Stimulated activated CD8-positive, alpha-beta memory T cell treated with anti-CD3 and anti-CD28 coated beads, Interleukin-12 subunit alpha, Interleukin-12 subunit beta, amount 100 ng/mL, for 24 hours (primary cell): ENCODE measurements around the gene SGPP1.
"Not testable (repeated sequence)": the region's sequence is repeated elsewhere in the genome, so short reads cannot be mapped to it uniquely, and the experiment has no call there.

Source experiments
- DNase-seq: peaks from one replicate; pipeline ENCODE4 v3.0.0-alpha.2; 2020; ENCODE audit errors: extremely low read depth

The SGPP1 gene

GRCh38 chr14:63725786-63726460, 1.9 kb downstream of the SGPP1 start:
- DNase-seq = no peak

DNA sequence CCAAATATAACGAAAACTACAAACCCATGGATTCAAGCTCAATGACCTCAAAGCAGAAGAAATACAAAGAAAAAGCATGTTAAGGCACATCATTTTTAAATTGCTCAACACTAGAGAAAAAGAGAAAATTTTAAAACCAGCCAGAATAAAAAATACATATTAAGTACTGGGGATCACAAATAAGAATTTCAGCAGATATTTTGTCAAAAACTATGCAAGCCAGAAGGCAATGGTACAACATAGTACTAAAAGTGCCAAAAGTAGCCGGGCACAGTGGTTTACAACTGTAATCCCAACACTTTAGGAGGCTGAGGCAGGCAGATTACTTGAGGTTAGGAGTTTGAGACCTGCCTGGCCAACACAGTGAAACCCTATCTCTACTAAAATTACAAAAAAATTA, 10.2 kb downstream of the SGPP1 start:
- no peak for DNase-seq

- no peak for DNase-seq
These were observed 12.5 kb downstream of the SGPP1 start for GRCh38 chr14:63715360-63715759.

DNA sequence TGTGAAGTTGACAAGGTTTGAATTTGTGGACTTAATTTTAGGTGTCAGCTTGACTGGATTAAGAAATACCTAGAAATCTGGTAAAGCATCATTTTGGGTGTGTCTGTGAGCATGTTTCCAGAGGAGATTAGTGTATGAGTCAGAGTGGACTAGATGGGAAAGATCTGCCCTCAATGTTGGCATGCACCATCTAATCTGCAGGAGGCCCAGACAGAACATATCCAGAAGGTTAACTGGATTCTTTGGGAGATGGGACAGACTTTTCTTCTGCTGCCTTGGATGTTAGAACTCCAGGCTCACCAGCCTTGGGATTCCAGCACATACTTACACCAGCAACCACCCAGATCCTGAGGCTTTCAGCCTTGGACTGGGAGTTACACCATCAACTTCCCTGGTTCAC, 14.1 kb downstream of the SGPP1 start:
- DNase-seq = no peak

- no peak for DNase-seq
These were observed 14.8 kb downstream of the SGPP1 start for GRCh38 chr14:63713058-63713457.

- no peak for DNase-seq
These were observed 15.7 kb downstream of the SGPP1 start for GRCh38 chr14:63712123-63712522.

- no peak for DNase-seq
These were observed 17.4 kb downstream of the SGPP1 start for GRCh38 chr14:63710497-63710896.

DNA sequence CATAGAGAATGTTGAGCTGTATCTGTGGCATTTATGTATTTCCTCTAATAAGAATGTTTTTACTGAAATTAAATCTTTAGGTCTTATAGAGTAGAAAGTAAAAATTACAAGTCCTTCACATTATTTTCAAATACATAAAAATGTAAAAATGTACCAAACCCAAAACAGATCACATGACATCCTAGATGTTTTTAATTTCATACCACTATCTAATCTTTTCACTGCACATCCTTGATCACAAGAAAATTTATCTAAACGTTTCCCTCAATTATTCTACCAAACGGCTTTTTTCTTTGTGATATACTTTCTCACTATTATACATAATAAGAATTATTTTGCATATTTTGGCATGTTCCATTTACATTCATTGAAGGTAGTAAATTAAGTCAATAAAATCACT, 18.3 kb downstream of the SGPP1 start:
- DNase-seq = no peak

- no peak for DNase-seq
These were observed 20.6 kb downstream of the SGPP1 start for GRCh38 chr14:63707216-63707615.

GRCh38 chr14:63705561-63706070, 22.2 kb downstream of the SGPP1 start:
- no peak for DNase-seq

- DNase-seq = not testable (repeated sequence)
These were observed 25.3 kb downstream of the SGPP1 start for GRCh38 chr14:63702530-63702929.

DNA sequence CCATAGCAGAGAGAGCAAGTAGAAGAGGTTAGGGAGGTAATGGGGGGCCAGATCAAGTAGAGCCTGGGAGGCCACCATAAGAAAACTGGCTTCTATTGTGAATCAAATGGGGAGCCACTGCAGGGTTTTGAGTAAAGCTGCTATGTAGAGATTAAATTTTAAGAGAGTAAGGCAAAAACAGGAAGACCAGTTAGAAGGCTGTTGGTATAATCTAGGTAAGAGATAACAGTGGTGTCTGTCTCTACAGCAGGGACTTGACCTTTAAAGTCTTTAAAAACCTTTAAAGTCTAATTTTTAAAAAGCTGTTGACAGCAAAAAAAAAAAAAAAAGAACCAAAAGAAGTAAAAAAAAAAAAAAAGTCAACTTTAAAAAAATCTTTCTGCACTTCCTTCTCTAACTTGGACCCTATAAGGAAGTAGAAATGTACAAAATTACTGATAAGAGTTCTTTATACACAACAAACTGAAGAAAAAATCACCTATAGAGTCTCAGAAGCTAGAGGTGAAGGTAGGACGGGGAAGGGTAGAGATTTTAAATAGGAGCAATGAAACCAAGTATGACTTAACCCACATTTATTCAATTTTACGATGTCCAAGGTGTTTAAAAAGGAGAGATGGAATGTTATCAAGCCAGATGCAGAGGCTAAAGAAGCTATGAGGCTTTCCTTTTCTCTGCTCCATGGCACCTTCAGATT, 26.1 kb downstream of the SGPP1 start:
- no peak for DNase-seq

GRCh38 chr14:63692310-63693020, 35.4 kb downstream of the SGPP1 start:
- no peak for DNase-seq

GRCh38 chr14:63689132-63689531, 38.7 kb downstream of the SGPP1 start:
- DNase-seq = no peak

GRCh38 chr14:63686926-63687325, 40.9 kb downstream of the SGPP1 start:
- DNase-seq = no peak

DNA sequence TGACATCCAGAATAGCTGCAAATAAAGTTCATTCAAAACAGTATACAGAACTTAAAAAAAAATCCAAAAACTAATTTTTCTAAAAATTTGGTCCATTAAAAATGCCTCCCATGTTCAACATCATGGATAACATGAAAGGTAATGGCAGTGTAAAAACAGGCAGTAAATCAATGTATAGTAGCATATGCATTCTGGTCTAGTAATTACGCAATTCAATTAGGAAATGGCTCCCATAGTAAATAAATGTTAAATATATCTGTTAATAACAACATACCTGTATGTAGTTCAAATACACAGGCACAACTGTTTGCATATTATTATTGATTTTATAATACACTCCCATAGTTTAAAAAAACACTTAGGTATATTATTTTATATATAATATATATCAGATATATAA, 42.5 kb downstream of the SGPP1 start:
- no peak for DNase-seq

DNA sequence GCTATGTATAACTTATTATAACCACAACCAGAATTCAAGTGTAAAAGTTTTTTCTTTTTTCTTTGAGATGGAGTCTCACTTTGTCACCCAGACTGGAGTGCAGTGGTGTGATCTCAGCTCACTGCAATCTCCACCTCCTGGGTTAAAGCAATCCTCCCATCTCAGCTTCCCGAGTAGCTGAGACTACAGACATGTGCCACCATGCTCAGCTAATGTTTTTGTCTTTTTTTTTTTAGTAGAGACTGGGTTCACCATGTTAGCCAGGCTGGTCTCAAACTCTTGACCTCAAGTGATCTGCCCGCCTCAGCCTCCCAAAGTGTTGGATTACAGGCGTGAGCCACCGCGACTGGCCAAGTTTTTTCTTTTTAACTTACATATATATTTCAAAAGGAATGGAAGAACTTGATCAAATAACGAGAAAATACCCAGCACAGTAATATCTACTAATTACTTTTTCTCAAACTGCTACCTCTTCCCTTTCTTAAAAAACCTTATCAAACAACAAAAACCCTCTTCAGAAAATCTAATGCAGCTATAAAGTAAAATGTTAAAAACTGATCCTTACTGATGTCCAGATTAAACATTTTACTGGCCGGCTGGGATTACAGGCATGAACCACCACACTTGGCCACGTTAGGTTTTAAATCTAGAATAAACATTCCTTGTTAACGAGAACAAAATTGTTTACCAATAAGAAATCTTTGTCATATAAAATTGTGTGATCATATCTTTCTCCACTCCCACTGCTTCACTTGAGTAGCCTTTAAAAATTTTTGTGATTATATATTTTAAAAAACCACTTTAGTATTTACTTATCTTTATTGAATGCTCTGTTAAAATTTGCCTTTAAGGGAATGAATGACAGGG, 44.9 kb downstream of the SGPP1 start:
- DNase-seq = no peak

- DNase-seq = no peak
These were observed 49.3 kb downstream of the SGPP1 start for GRCh38 chr14:63678536-63678935.

DNA sequence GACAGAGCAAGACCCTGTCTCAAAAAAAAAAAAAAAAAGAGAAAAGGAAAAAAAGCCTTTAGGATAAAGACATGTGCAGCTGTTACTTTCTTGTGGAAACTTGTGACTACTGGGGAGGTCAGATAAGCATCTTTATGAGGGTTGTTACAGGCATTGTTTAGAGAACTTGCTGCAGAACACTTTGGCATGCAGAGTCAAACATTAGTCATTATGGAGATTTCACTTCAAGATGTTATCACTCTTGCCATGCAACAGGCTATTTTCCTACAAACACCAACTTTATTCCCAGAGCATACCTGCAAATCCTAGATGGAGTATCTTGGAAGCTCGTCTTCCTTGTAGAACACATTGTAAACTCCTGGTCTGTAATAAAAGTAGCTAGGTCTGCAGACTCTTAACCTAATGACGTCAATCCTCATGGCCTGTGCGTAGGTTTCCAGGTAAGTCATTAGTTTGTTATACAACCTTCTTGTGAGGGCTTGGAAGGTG, 49.9 kb downstream of the SGPP1 start:
- no peak for DNase-seq

DNA sequence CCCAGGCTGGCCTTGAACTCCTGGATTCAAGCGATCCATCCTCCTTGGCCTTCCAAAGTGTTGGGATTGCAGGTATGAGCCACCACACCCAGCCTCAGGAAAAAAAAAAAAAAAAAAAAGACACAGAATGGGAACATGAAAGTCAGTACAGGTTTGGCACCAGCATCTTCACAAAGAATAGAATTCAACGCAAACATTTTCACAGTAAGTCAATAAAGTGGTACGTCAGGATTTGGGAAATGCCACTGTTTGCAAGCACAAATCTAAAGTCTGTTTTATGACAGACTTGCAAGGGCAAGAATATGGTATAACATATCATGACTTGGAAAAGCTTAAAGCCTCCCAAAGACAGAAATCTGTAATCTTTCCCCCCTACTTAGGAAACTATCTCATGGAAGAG, 51.2 kb downstream of the SGPP1 start:
- no peak for DNase-seq

DNA sequence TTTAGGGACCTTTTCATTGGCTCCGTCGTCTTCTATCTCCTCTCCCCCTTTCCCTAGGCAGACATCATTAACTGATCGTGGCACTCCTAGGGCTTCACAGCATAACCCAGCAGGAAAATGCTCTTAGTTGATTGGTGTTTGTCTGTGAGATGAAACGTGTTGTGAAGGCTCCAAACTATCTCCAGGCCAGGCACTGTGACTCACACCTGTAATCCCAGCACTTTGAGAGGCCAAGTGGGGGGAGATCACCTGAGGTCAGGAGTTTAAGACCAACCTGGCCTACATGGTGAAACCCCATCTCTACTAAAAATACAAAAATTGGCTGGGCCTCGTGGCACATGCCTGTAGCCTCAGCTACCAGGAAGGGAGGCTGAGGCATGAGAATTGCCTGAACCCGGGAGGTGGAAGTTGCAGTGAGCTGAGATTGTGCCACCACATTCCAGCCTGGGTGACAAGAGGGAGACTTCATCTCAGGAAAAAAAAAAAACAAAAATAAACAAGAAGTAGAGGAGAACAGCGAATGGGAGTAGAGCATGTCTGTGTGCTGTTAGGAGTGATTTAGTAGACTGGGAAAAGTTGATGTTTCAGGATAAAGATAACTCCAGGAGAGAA, 53.9 kb downstream of the SGPP1 start:
- no peak for DNase-seq
